Neural crest cell (in vitro differentiated cells): ENCODE results near the gene FHL2. TPM values are rescaled to one million over a fixed set of nuclear protein-coding genes. Genes with fewer than 3 reads are reported as not detected.
A peak's percentile ranks its signal among the peaks of the same experiment; 100 is the strongest.

Experiments
- DNase-seq: peaks from one replicate; pipeline ENCODE4 v3.0.0; 2021; ENCODE audit warnings: low read depth, mixed read lengths, low spot score
- H3K27ac Mint-ChIP-seq: one replicate; pipeline ENCODE4 v1.8.0; 2021; ENCODE audit warnings: mild to moderate bottlenecking, mixed read lengths; ENCODE audit not compliant: unreplicated experiment
- H3K27me3 Mint-ChIP-seq: 2 replicates; pipeline ENCODE4 v1.8.0; 2021; ENCODE audit warnings: low read depth, mild to moderate bottlenecking, mixed read lengths
- H3K36me3 Mint-ChIP-seq: 2 replicates; pipeline ENCODE4 v1.8.0; 2021; ENCODE audit warnings: low read depth, mild to moderate bottlenecking, mixed read lengths
- H3K4me1 Mint-ChIP-seq: 2 replicates; pipeline ENCODE4 v1.8.0; 2021; ENCODE audit warnings: mixed read lengths
- H3K4me3 Mint-ChIP-seq: one replicate; pipeline ENCODE4 v1.8.0; 2021; ENCODE audit warnings: mild to moderate bottlenecking, mixed read lengths
- H3K9me3 Mint-ChIP-seq: 2 replicates; pipeline ENCODE4 v1.8.0; 2021; ENCODE audit warnings: mixed read lengths
- total RNA-seq: library from RNA; stranded (reverse); gene quantifications from 2 replicates; pipeline ENCODE4 v1.2.1, GENCODE V29; 2021
- TF ChIP-seq, protein P1 (sequence below): fragments of 200-600 bp; sonication (generic); conservative IDR thresholded peaks from 2 replicates; pipeline ENCODE4 v1.5.0; 2021; ENCODE audit warnings: antibody characterized with exemption, mild to moderate bottlenecking

Gene FHL2
- total RNA-seq, 1 donor from 2014 or later: 4.8 TPM

DNA sequence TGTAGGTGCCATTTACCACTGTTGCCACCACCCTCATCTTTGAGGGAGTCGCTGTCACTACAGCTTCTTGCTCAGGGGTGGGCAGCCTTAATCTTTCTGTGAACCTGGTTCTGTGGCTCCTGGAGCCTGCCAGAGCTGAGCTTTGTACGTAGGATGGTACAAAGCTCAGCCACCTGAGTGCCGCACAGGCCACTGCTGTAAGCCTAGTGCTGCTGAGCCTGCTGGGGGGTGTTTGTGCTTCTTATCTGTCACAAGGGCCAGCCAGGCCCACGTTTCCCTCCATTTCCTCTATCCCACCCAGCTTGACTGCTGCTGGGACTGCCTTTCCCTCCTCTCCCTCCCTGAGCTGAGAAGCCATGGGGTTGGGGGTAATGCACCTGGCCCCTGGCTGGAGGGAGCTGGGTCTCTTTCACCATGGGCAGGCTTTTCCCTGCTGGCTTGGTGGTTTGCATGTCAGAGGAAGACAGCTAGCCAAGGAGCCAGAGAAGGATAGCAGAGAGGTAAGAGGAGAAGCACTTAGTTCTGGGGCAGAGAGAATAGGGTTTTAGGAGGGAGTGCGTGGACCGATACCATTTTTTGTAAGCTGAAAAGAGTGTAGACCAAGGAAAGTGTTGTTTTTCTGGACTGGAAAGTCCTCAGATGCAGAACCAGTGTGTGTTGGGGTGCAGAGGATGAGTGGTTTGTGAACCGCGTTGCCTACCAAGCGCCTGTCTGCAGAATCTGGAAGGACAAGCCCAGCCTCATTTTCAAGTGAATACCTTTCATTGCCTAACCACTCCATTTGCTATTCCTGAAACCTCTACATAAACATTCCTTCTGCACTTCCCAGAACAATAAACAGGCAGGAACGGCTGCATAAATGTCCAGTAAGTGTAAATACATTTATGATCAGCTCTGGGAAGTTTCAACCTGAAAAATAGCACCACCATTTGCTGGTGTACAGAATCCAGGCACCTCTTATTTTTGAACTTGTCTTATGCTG is 45.1 kb upstream of the FHL2 start:
- Mint-ChIP-seq H3K9me3 (no peaks in the 10 kb centered on the region), H3K36me3 (no peaks in the 10 kb centered on the region), H3K27ac (no peak overlapping the region), H3K27me3 (no peaks in the 10 kb centered on the region), H3K4me3 (no peak overlapping the region), H3K4me1 (peaks cover 4% of the 10 kb centered on the region)
- no peak for DNase-seq
- TF ChIP-seq, protein P1, sequence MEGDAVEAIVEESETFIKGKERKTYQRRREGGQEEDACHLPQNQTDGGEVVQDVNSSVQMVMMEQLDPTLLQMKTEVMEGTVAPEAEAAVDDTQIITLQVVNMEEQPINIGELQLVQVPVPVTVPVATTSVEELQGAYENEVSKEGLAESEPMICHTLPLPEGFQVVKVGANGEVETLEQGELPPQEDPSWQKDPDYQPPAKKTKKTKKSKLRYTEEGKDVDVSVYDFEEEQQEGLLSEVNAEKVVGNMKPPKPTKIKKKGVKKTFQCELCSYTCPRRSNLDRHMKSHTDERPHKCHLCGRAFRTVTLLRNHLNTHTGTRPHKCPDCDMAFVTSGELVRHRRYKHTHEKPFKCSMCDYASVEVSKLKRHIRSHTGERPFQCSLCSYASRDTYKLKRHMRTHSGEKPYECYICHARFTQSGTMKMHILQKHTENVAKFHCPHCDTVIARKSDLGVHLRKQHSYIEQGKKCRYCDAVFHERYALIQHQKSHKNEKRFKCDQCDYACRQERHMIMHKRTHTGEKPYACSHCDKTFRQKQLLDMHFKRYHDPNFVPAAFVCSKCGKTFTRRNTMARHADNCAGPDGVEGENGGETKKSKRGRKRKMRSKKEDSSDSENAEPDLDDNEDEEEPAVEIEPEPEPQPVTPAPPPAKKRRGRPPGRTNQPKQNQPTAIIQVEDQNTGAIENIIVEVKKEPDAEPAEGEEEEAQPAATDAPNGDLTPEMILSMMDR: no peak

DNA sequence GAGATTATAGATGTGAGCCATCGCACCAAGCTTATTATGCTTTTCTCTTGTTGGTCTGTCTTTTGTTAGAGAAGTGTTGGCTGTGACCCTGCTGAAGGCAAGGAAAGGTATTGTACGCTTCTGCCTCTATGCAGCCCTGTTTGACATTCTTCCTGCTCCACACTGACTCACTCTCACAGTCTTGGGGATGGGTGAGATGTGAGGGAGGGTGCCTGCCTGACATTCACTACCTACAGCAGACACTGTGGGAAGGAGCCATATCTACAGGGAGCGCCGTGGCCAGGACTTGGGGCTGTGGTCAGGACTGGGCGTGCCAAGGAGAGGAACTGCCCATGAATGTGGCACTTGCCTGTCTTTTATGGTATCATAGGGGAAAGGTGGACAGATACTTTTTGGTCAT is 43.9 kb upstream of the FHL2 start:
- Mint-ChIP-seq H3K27me3 (no peaks in the 10 kb centered on the region), H3K27ac (no peak overlapping the region), H3K4me3 (no peak overlapping the region), H3K36me3 (no peaks in the 10 kb centered on the region), H3K9me3 (no peaks in the 10 kb centered on the region), H3K4me1 (peaks cover 4% of the 10 kb centered on the region)
- TF ChIP-seq, protein P1: no peak
- DNase-seq: no peak

DNA sequence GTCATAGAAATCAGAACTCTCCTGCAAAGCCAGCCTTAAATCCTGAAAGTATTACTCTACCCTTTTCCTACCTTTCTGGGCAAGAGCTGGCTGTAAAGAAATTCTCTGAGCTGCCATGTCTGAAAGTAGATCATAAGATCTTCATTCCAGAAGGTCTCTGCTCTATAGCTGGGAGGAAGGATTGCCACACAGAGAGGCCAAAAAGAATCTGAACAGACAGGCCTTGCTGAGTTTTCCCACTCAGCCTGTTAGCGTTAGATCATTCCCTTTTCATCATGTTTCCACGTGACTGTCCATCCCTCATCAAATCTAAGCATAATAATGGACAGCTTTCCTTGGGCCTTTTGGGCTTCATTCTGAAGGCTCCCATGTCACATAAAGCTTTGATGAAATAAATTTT is 43.2 kb upstream of the FHL2 start:
- Mint-ChIP-seq H3K27me3 (no peaks in the 10 kb centered on the region), H3K4me1 (peaks cover 4% of the 10 kb centered on the region), H3K27ac (no peak overlapping the region), H3K9me3 (no peaks in the 10 kb centered on the region), H3K36me3 (no peaks in the 10 kb centered on the region), H3K4me3 (no peak overlapping the region)
- DNase-seq: no peak
- TF ChIP-seq, protein P1: no peak

DNA sequence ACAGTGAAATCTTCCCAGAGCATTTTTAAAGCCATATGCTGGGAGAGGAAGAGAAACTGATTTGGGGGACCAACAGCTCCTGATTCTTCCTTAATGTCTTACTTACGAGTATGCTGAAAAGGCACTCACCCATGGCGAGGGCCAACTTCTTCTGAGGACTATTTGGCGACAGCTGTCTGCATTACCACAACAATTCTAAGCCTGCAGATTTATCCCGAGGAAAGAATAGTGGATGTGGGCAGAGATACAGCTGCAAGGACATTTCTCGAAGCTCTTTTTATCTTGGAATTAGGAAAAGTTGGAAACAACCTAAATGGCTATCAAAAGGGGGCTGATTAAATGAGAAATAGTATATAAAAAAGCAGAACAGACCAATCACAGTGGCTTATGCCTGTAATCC is 40.3 kb upstream of the FHL2 start:
- H3K9me3 Mint-ChIP-seq: no peaks in the 10 kb centered on the region
- H3K4me3 Mint-ChIP-seq: no peak overlapping the region
- H3K27me3 Mint-ChIP-seq: no peaks in the 10 kb centered on the region
- DNase-seq: no peak
- peak overlapping the region; percentile 14 for H3K27ac Mint-ChIP-seq
- TF ChIP-seq, protein P1: no peak
- H3K36me3 Mint-ChIP-seq: no peaks in the 10 kb centered on the region
- peaks cover 4% of the 10 kb centered on the region for H3K4me1 Mint-ChIP-seq

DNA sequence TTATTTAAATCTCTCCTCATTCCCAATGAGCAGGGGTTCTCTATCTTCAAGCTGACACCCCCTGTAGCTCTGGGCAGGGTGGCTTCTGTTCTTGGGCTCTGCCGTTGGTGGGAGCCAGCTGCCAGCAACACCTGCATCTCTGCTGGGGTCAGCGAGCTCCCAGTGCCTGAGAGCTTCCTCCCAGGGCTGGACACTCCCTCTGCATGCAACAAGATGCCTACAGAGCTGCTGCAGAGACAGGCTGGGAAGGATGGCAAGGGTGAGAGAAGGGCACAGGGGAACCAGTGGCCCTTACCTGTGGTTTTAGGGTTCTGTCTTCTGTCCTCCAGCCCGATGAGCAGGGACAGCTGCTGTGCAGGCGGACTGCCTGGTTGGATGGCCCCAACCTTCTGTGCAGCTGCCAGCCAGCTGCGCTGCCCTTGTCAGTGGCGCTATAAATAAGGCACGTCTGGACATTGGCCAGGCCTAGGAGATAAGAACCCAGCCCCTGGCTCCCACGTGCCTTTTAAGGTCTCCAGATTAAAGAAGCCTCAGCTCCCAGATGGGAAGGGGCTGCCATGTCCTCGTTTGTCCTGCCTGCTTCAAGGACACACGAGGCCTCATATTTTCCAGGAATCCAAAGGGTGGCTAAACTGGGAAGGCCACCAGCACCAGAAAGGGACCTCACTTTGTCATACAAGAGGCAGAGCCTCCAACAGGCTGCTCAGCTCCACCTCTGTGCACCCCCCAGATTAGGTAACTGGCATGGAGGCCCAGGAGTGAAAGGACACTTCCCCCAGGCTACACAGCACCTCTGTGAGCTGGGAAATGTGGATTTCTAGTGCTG is 39.5 kb upstream of the FHL2 start:
- Mint-ChIP-seq H3K4me1 (peaks cover 4% of the 10 kb centered on the region), H3K4me3 (no peak overlapping the region), H3K27ac (no peak overlapping the region), H3K27me3 (no peaks in the 10 kb centered on the region), H3K9me3 (no peaks in the 10 kb centered on the region), H3K36me3 (no peaks in the 10 kb centered on the region)
- TF ChIP-seq, protein P1: no peak
- no peak for DNase-seq
